Measurements from ENCODE around the gene KCTD13. TPM values are rescaled to one million over a fixed set of nuclear protein-coding genes. Genes with fewer than 3 reads are reported as not detected.

The KCTD13 gene
- total and polyA plus RNA-seq, 4 donors, result 2.7 to 13.1 (median 3.7) TPM

DNA sequence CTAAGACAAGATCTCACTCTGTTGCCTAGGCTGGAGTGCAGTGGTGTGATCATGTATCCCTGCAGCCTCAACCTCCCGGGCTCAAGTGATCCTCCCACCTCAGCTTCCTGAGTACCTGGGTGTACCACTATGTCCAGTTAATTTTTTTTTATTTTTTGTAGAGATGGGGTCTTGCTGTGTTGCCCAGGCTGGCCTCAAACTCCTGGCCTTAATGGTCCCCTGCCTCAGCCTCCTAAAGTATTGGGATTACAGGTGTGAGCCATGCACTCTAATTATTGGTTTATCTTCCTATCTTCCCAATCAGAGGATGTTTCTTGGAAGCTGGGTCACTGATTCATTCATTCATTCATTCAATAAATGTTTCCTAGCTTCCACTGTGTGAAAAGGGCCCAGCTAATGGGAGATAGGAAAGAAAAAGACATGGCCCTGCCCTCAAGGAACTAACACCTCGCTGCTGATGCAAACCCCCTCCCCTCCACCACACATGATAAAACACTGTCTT is 17.3 kb downstream of the KCTD13 start:
- no peak overlapping the region for H3K4me3 ChIP-seq (ENCODE audit: low read depth in 1 of 3, low read length in 3 of 3)
- 93% methylated on average over 2 of the region's 2 CpGs for WGBS
- H3K27ac ChIP-seq (ENCODE audit: low read depth in 1 of 2, low read length in 2 of 2), result no peak overlapping the region
- H3K9ac ChIP-seq (ENCODE audit: low read depth in 1 of 2, low read length in 2 of 2), result no peak overlapping the region
- no peak for DNase-seq (ENCODE audit: low spot score)
- H3K9me3 ChIP-seq (ENCODE audit: control insufficient read depth in 4 of 4, low read length in 3 of 4), result no peaks in the 10 kb centered on the region
- peaks cover 0 to 4% (median under 1%) of the 10 kb centered on the region in 4 donors for H3K36me3 ChIP-seq (ENCODE audit: control insufficient read depth in 4 of 4, insufficient read depth in 3 of 4, low read depth in 1 of 4, low read length in 3 of 4)
- no peaks in the 10 kb centered on the region for H3K4me1 ChIP-seq (ENCODE audit: control insufficient read depth in 4 of 4, insufficient read depth in 4 of 4, low read length in 3 of 4)
- H3K27me3 ChIP-seq (ENCODE audit: control insufficient read depth in 4 of 4, insufficient read depth in 4 of 4, low read length in 3 of 4), result no peaks in the 10 kb centered on the region
- TF ChIP-seq YY1 (IDR thresholded peaks at IDR 0.05) (no peak), FOXA1 (IDR thresholded peaks at IDR 0.05) (no peak), FOXA2 (IDR thresholded peaks at IDR 0.05) (no peak), JUND (IDR thresholded peaks at IDR 0.05) (no peak)
- TF ChIP-seq, protein P1, sequence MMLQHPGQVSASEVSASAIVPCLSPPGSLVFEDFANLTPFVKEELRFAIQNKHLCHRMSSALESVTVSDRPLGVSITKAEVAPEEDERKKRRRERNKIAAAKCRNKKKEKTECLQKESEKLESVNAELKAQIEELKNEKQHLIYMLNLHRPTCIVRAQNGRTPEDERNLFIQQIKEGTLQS (IDR thresholded peaks at IDR 0.05), result no peak

DNA sequence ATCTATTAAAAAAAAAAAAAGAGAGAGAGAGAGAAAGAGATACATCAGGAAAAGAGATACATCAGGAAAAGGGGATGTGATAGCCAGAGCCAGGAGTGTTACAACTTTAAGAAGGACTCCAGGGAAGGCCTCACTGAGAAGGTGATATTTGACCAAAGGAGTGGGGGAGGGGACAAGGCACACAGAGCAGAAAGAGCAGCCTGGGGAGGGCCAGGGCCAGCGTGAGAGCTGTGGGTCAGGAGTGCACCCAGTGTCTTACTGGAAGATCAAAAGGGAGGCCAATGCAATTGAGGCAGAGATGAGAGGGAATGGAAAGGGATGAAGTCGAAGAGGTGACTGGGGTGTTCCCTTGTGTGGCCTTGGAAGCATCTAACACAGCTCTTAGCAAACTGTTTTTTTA is 18.1 kb downstream of the KCTD13 start:
- Histone ChIP-seq H3K4me3 (ENCODE audit: low read depth in 1 of 3, low read length in 3 of 3) (no peak overlapping the region), H3K9me3 (ENCODE audit: control insufficient read depth in 4 of 4, low read length in 3 of 4) (no peaks in the 10 kb centered on the region), H3K9ac (ENCODE audit: low read depth in 1 of 2, low read length in 2 of 2) (no peak overlapping the region), H3K36me3 (ENCODE audit: control insufficient read depth in 4 of 4, insufficient read depth in 3 of 4, low read depth in 1 of 4, low read length in 3 of 4) (peaks cover 0 to 2% (median 0%) of the 10 kb centered on the region in 4 donors), H3K27me3 (ENCODE audit: control insufficient read depth in 4 of 4, insufficient read depth in 4 of 4, low read length in 3 of 4) (no peaks in the 10 kb centered on the region), H3K4me1 (ENCODE audit: control insufficient read depth in 4 of 4, insufficient read depth in 4 of 4, low read length in 3 of 4) (no peaks in the 10 kb centered on the region), H3K27ac (ENCODE audit: low read depth in 1 of 2, low read length in 2 of 2) (no peak overlapping the region)
- WGBS, result 84% methylated on average over 2 of the region's 2 CpGs
- DNase-seq (ENCODE audit: low spot score), result no peak
- no peak for TF ChIP-seq RXRA (IDR thresholded peaks at IDR 0.05)

DNA sequence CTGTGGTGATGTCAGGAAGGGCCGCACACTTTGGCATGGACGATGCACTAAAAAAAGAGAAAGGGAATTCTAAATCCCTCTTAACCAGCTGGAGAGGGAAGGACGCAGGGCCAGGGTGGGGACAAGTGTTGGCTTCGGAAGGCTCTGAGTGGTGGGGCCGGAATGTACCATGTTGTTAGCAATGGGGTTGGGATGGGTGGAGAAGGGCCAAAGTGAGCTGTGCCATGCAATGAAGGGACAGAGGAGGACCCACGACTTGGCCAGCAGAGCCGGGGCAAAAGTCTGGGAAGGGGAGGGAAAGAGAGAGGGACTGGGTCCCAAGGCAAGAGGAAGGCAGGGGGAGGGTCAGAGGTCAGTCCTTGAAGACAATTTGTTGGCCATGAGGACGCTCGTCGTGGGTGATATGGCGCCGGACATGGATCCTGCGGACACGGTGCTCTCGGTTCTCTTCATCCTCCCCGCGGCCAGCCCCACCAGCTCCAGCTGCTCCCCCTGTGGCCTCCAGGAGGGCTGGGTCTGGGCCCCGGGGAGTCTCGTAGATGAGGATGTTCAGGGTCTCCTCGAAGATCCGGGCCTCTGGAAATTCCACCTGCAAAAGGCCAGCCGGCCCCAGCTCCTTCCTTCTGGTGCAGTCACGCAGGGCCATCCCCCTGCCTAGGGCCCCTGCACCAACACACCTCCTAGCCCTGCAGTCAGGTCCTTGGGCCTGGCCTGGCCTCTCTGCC is 19.3 kb downstream of the KCTD13 start:
- Histone ChIP-seq H3K4me1 (ENCODE audit: control insufficient read depth in 4 of 4, insufficient read depth in 4 of 4, low read length in 3 of 4) (no peaks in the 10 kb centered on the region), H3K4me3 (ENCODE audit: low read depth in 1 of 3, low read length in 3 of 3) (no peak overlapping the region), H3K9me3 (ENCODE audit: control insufficient read depth in 4 of 4, low read length in 3 of 4) (no peaks in the 10 kb centered on the region), H3K27ac (ENCODE audit: low read depth in 1 of 2, low read length in 2 of 2) (no peak overlapping the region), H3K36me3 (ENCODE audit: control insufficient read depth in 4 of 4, insufficient read depth in 3 of 4, low read depth in 1 of 4, low read length in 3 of 4) (peaks cover 0 to 2% (median 0%) of the 10 kb centered on the region in 4 donors), H3K27me3 (ENCODE audit: control insufficient read depth in 4 of 4, insufficient read depth in 4 of 4, low read length in 3 of 4) (no peaks in the 10 kb centered on the region), H3K9ac (ENCODE audit: low read depth in 1 of 2, low read length in 2 of 2) (no peak overlapping the region)
- DNase-seq (ENCODE audit: low spot score), result no peak
- no peak for TF ChIP-seq HNF4G (IDR thresholded peaks at IDR 0.05)
- no peak for TF ChIP-seq JUND (IDR thresholded peaks at IDR 0.05)
- no peak for TF ChIP-seq EGR1 (IDR thresholded peaks at IDR 0.05; ENCODE audit: low read depth in 2 of 2)
- TF ChIP-seq, protein P2, sequence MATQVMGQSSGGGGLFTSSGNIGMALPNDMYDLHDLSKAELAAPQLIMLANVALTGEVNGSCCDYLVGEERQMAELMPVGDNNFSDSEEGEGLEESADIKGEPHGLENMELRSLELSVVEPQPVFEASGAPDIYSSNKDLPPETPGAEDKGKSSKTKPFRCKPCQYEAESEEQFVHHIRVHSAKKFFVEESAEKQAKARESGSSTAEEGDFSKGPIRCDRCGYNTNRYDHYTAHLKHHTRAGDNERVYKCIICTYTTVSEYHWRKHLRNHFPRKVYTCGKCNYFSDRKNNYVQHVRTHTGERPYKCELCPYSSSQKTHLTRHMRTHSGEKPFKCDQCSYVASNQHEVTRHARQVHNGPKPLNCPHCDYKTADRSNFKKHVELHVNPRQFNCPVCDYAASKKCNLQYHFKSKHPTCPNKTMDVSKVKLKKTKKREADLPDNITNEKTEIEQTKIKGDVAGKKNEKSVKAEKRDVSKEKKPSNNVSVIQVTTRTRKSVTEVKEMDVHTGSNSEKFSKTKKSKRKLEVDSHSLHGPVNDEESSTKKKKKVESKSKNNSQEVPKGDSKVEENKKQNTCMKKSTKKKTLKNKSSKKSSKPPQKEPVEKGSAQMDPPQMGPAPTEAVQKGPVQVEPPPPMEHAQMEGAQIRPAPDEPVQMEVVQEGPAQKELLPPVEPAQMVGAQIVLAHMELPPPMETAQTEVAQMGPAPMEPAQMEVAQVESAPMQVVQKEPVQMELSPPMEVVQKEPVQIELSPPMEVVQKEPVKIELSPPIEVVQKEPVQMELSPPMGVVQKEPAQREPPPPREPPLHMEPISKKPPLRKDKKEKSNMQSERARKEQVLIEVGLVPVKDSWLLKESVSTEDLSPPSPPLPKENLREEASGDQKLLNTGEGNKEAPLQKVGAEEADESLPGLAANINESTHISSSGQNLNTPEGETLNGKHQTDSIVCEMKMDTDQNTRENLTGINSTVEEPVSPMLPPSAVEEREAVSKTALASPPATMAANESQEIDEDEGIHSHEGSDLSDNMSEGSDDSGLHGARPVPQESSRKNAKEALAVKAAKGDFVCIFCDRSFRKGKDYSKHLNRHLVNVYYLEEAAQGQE (IDR thresholded peaks at IDR 0.05), result no peak
- no peak for TF ChIP-seq SP1 (IDR thresholded peaks at IDR 0.05)
- no peak for TF ChIP-seq RAD21 (IDR thresholded peaks at IDR 0.05)
- TF ChIP-seq FOXA2 (IDR thresholded peaks at IDR 0.05), result no peak
- TF ChIP-seq, protein P3, sequence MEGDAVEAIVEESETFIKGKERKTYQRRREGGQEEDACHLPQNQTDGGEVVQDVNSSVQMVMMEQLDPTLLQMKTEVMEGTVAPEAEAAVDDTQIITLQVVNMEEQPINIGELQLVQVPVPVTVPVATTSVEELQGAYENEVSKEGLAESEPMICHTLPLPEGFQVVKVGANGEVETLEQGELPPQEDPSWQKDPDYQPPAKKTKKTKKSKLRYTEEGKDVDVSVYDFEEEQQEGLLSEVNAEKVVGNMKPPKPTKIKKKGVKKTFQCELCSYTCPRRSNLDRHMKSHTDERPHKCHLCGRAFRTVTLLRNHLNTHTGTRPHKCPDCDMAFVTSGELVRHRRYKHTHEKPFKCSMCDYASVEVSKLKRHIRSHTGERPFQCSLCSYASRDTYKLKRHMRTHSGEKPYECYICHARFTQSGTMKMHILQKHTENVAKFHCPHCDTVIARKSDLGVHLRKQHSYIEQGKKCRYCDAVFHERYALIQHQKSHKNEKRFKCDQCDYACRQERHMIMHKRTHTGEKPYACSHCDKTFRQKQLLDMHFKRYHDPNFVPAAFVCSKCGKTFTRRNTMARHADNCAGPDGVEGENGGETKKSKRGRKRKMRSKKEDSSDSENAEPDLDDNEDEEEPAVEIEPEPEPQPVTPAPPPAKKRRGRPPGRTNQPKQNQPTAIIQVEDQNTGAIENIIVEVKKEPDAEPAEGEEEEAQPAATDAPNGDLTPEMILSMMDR (IDR thresholded peaks at IDR 0.05; ENCODE audit: low read depth, low read length, missing input control), result no peak
- TF ChIP-seq RXRA (IDR thresholded peaks at IDR 0.05), result no peak
- TF ChIP-seq NR2F2 (IDR thresholded peaks at IDR 0.05), result no peak
- TF ChIP-seq, protein P4, sequence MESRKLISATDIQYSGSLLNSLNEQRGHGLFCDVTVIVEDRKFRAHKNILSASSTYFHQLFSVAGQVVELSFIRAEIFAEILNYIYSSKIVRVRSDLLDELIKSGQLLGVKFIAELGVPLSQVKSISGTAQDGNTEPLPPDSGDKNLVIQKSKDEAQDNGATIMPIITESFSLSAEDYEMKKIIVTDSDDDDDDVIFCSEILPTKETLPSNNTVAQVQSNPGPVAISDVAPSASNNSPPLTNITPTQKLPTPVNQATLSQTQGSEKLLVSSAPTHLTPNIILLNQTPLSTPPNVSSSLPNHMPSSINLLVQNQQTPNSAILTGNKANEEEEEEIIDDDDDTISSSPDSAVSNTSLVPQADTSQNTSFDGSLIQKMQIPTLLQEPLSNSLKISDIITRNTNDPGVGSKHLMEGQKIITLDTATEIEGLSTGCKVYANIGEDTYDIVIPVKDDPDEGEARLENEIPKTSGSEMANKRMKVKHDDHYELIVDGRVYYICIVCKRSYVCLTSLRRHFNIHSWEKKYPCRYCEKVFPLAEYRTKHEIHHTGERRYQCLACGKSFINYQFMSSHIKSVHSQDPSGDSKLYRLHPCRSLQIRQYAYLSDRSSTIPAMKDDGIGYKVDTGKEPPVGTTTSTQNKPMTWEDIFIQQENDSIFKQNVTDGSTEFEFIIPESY (IDR thresholded peaks at IDR 0.05), result no peak
- no peak for TF ChIP-seq FOXA1 (IDR thresholded peaks at IDR 0.05)
- TF ChIP-seq, protein P1 (IDR thresholded peaks at IDR 0.05), result no peak
- no peak for TF ChIP-seq YY1 (IDR thresholded peaks at IDR 0.05)
- TF ChIP-seq HNF4A (conservative IDR thresholded peaks at IDR 0.05), result no peak
- TF ChIP-seq, protein P5, sequence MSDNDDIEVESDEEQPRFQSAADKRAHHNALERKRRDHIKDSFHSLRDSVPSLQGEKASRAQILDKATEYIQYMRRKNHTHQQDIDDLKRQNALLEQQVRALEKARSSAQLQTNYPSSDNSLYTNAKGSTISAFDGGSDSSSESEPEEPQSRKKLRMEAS (IDR thresholded peaks at IDR 0.05), result no peak
- TF ChIP-seq TAF1 (conservative IDR thresholded peaks at IDR 0.05), result no peak
- no peak for TF ChIP-seq GABPA (IDR thresholded peaks at IDR 0.05 in 1 of 2, conservative IDR thresholded peaks at IDR 0.05 in 1 of 2)
- 92% methylated on average over 23 of the region's 23 CpGs for WGBS
